GM06990 (cell line): ENCODE results near the gene AFF2.

ENCODE experiments used
- DNase-seq: peaks from one replicate; pipeline ENCODE4 v3.0.0-alpha.2; 2011; ENCODE audit not compliant: insufficient read length; ENCODE audit errors: extremely low read depth
- H3K27me3 ChIP-seq: replicated peaks from 2 replicates; pipeline ENCODE4 v1.6.0; 2011; ENCODE audit warnings: low read length; ENCODE audit not compliant: control insufficient read depth, insufficient read depth
- H3K36me3 ChIP-seq: 2 replicates; pipeline ENCODE4 v1.5.1; 2011; ENCODE audit warnings: low read length; ENCODE audit not compliant: control insufficient read depth, insufficient read depth
- H3K4me3 ChIP-seq: replicated peaks from 2 replicates; pipeline ENCODE4 v1.5.1; 2011; ENCODE audit warnings: low read depth, mild to moderate bottlenecking, control low read depth, low read length
- CTCF ChIP-seq: IDR thresholded peaks from 2 replicates; pipeline ENCODE4 v1.5.1; 2011; ENCODE audit warnings: low read length, control low read depth, mild to moderate bottlenecking, inconsistent platforms; ENCODE audit not compliant: insufficient read depth, poor library complexity, severe bottlenecking

AFF2 gene

GRCh38 chrX:149022485-149022884, 522.1 kb downstream of the AFF2 start:
- no peak for DNase-seq
- no peak for TF ChIP-seq CTCF
- no peaks in the 10 kb centered on the region for H3K36me3 ChIP-seq
- no peaks in the 10 kb centered on the region for H3K27me3 ChIP-seq
- no peak overlapping the region for H3K4me3 ChIP-seq

- no peak for DNase-seq
- Histone ChIP-seq H3K36me3 (no peaks in the 10 kb centered on the region), H3K27me3 (no peaks in the 10 kb centered on the region), H3K4me3 (no peak overlapping the region)
- TF ChIP-seq CTCF = no peak
Measured at GRCh38 chrX:149032449-149032848, 532.0 kb downstream of the AFF2 start.

GRCh38 chrX:149036086-149036485, 535.7 kb downstream of the AFF2 start:
- H3K4me3 ChIP-seq = no peak overlapping the region

GRCh38 chrX:149037281-149037870, 537.0 kb downstream of the AFF2 start:
- Histone ChIP-seq H3K27me3 (no peaks in the 10 kb centered on the region), H3K4me3 (no peak overlapping the region), H3K36me3 (no peaks in the 10 kb centered on the region)
- TF ChIP-seq CTCF = no peak
- no peak for DNase-seq

More at GRCh38 chrX:149036086-149036485, 535.7 kb downstream of the AFF2 start:
- no peak for DNase-seq
- no peak for TF ChIP-seq CTCF
- Histone ChIP-seq H3K27me3 (no peaks in the 10 kb centered on the region), H3K36me3 (no peaks in the 10 kb centered on the region)

- Histone ChIP-seq H3K4me3 (no peak overlapping the region), H3K27me3 (no peaks in the 10 kb centered on the region), H3K36me3 (no peaks in the 10 kb centered on the region)
- DNase-seq = no peak
- no peak for TF ChIP-seq CTCF
Measured at GRCh38 chrX:149039057-149039456, 538.6 kb downstream of the AFF2 start.
